Keratinocyte (primary cell): ENCODE results near the gene OR52H1.

Experiments
- EZH2 ChIP-seq: IDR thresholded peaks from one replicate; pipeline ENCODE4 v1.6.1; 2012; ENCODE audit warnings: inconsistent platforms, mild to moderate bottlenecking, low read length, moderate library complexity
- TF ChIP-seq, protein P1 (sequence below), 3 experiments: IDR thresholded peaks in 1 of 3; conservative IDR thresholded peaks in 1 of 3; optimal IDR thresholded peaks in 1 of 3; 2 replicates in 2 of 3; 3 replicates in 1 of 3; pipeline versions ENCODE3 to v1.5.1; 2011; ENCODE audit warnings: low read length in 3 of 3, mild to moderate bottlenecking in 3 of 3, moderate library complexity in 2 of 3, control low read depth in 1 of 3, inconsistent platforms in 1 of 3; ENCODE audit not compliant: insufficient read depth in 2 of 3; ENCODE audit errors: extremely low read depth in 1 of 3

GRCh38 chr11:5527716-5528115 lies 20.6 kb downstream of the OR52H1 start:
- TF ChIP-seq, protein P1, sequence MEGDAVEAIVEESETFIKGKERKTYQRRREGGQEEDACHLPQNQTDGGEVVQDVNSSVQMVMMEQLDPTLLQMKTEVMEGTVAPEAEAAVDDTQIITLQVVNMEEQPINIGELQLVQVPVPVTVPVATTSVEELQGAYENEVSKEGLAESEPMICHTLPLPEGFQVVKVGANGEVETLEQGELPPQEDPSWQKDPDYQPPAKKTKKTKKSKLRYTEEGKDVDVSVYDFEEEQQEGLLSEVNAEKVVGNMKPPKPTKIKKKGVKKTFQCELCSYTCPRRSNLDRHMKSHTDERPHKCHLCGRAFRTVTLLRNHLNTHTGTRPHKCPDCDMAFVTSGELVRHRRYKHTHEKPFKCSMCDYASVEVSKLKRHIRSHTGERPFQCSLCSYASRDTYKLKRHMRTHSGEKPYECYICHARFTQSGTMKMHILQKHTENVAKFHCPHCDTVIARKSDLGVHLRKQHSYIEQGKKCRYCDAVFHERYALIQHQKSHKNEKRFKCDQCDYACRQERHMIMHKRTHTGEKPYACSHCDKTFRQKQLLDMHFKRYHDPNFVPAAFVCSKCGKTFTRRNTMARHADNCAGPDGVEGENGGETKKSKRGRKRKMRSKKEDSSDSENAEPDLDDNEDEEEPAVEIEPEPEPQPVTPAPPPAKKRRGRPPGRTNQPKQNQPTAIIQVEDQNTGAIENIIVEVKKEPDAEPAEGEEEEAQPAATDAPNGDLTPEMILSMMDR (optimal IDR thresholded peaks at IDR 0.05 in 1 of 3, IDR thresholded peaks at IDR 0.05 in 1 of 3, conservative IDR thresholded peaks at IDR 0.05 in 1 of 3; ENCODE audit: extremely low read depth in 1 of 3, insufficient read depth in 2 of 3, low read length in 3 of 3) = no peak
- no peak for TF ChIP-seq EZH2
